HepG2 (cell line): ENCODE results near the gene MEF2A. TPM values are rescaled to one million over a fixed set of nuclear protein-coding genes. Genes with fewer than 3 reads are reported as not detected.

Experiments used
- BCL6 ChIP-seq: IDR thresholded peaks from 2 replicates; pipeline ENCODE4 v1.6.1; 2016; ENCODE audit warnings: missing genetic modification reagents, missing compliant biosample characterization
- CC2D1A ChIP-seq: sonication (generic); formaldehyde crosslinking; IDR thresholded peaks from 2 replicates; pipeline ENCODE4 v1.8.1; 2023; ENCODE audit warnings: mild to moderate bottlenecking, missing genetic modification reagents
- CCAR2 ChIP-seq: fragments of 200-400 bp; formaldehyde crosslinking; optimal IDR thresholded peaks from 2 replicates; pipeline ENCODE3; 2018; ENCODE audit warnings: low read depth, mild to moderate bottlenecking, low read length, moderate library complexity
- CENPX ChIP-seq: sonication (generic); formaldehyde crosslinking; IDR thresholded peaks from 2 replicates; pipeline ENCODE4 v1.9.0; 2021; ENCODE audit warnings: mild to moderate bottlenecking, missing genetic modification reagents, moderate library complexity
- HES4 ChIP-seq: sonication (generic); formaldehyde crosslinking; IDR thresholded peaks from 2 replicates; pipeline ENCODE4 v1.9.0; 2021; ENCODE audit warnings: mild to moderate bottlenecking, missing genetic modification reagents, borderline replicate concordance
- JDP2 ChIP-seq: sonication (generic); formaldehyde crosslinking; IDR thresholded peaks from 2 replicates; pipeline ENCODE4 v1.8.1; 2022; ENCODE audit warnings: missing genetic modification reagents, borderline replicate concordance
- JUND ChIP-seq: sonication (generic); formaldehyde crosslinking; IDR thresholded peaks from 2 replicates; pipeline ENCODE4 v1.8.0; 2022; ENCODE audit warnings: mild to moderate bottlenecking, missing genetic modification reagents
- MTA1 ChIP-seq: sonication (generic); formaldehyde crosslinking; IDR thresholded peaks from 2 replicates; pipeline ENCODE4 v1.4.0; 2020; ENCODE audit warnings: missing genetic modification reagents, mild to moderate bottlenecking, borderline replicate concordance
- MTF2 ChIP-seq: sonication (generic); formaldehyde crosslinking; IDR thresholded peaks from 2 replicates; pipeline ENCODE4 v1.5.0; 2020; ENCODE audit warnings: missing genetic modification reagents, borderline replicate concordance
- RXRB ChIP-seq: IDR thresholded peaks from 2 replicates; pipeline ENCODE4 v1.6.1; 2016; ENCODE audit warnings: borderline replicate concordance, missing genetic modification reagents, missing compliant biosample characterization
- STAT5B ChIP-seq: sonication (generic); formaldehyde crosslinking; IDR thresholded peaks from 2 replicates; pipeline ENCODE4 v1.4.0; 2020; ENCODE audit warnings: missing genetic modification reagents
- YEATS2 ChIP-seq: sonication (generic); formaldehyde crosslinking; IDR thresholded peaks from 2 replicates; pipeline ENCODE4 v1.4.0; 2020; ENCODE audit warnings: missing genetic modification reagents, borderline replicate concordance
- ZC3H13 ChIP-seq: sonication (generic); formaldehyde crosslinking; IDR thresholded peaks from 2 replicates; pipeline ENCODE4 v1.8.1; 2023; ENCODE audit warnings: mild to moderate bottlenecking, missing genetic modification reagents, moderate library complexity
- ZMYM3 ChIP-seq: sonication (generic); formaldehyde crosslinking; IDR thresholded peaks from 2 replicates; pipeline ENCODE4 v1.5.1; 2020; ENCODE audit warnings: mild to moderate bottlenecking, missing genetic modification reagents
- ZNF24 ChIP-seq: fragments of 450-650 bp; IDR thresholded peaks from 2 replicates; pipeline ENCODE4 v1.6.1; 2017; ENCODE audit warnings: antibody characterized with exemption, mild to moderate bottlenecking
- ZNF326 ChIP-seq: sonication (generic); formaldehyde crosslinking; IDR thresholded peaks from 2 replicates; pipeline ENCODE4 v1.4.0; 2020; ENCODE audit warnings: missing genetic modification reagents, borderline replicate concordance
- ZNF572 ChIP-seq: sonication (generic); formaldehyde crosslinking; IDR thresholded peaks from 2 replicates; pipeline ENCODE4 v1.5.1; 2020; ENCODE audit warnings: mild to moderate bottlenecking, missing genetic modification reagents
- ZNF598 ChIP-seq: sonication (generic); formaldehyde crosslinking; IDR thresholded peaks from 2 replicates; pipeline ENCODE4 v1.5.1; 2020; ENCODE audit warnings: mild to moderate bottlenecking, missing genetic modification reagents, borderline replicate concordance
- ZNF652 ChIP-seq: IDR thresholded peaks from 2 replicates; pipeline ENCODE4 v1.6.1; 2016; ENCODE audit warnings: low read depth, borderline replicate concordance
- polyA plus RNA-seq, 8 experiments: library from polyadenylated mRNA; depleted of rRNA in 3 of 8; stranded (reverse) in 7 of 8; unstranded in 1 of 8; fragments of >200 nt; fragmentation: Illumina TruSeq in 4 of 8; extraction: Trizol in 4 of 8; gene quantifications; 2 replicates each; pipeline versions ENCODE4 v1.2.1 to v1.2.3, GENCODE V29; 2011 to 2016; ENCODE audit warnings: low read depth in 4 of 8, missing spikeins in 1 of 8, mixed read lengths in 1 of 8; ENCODE audit not compliant: insufficient read depth in 1 of 8
- total RNA-seq, 5 experiments: library from RNA; depleted of rRNA; stranded (reverse); fragments of >200 nt; fragmentation: Illumina TruSeq; extraction: Trizol; gene quantifications; 2 replicates each; pipeline ENCODE4 v1.2.3, GENCODE V29; 2016; ENCODE audit warnings: low read depth in 1 of 5
- TF ChIP-seq, protein P1 (sequence below): sonication (generic); formaldehyde crosslinking; IDR thresholded peaks from 2 replicates; pipeline ENCODE4 v1.5.0; 2020; ENCODE audit warnings: mild to moderate bottlenecking, missing genetic modification reagents
- TF ChIP-seq, protein P2 (sequence below): fragments of 450-650 bp; IDR thresholded peaks from 2 replicates; pipeline ENCODE4 v1.6.1; 2017; ENCODE audit warnings: mild to moderate bottlenecking
- TF ChIP-seq, protein P3 (sequence below): sonication (generic); formaldehyde crosslinking; IDR thresholded peaks from 2 replicates; pipeline ENCODE4 v1.9.0; 2021; ENCODE audit warnings: missing genetic modification reagents, borderline replicate concordance
- TF ChIP-seq, protein P4 (sequence below): sonication (generic); formaldehyde crosslinking; IDR thresholded peaks from 2 replicates; pipeline ENCODE4 v1.5.0; 2020; ENCODE audit warnings: mild to moderate bottlenecking, missing genetic modification reagents, borderline replicate concordance

The MEF2A gene
- total and polyA plus RNA-seq, 2 of the 13 experiments (the other 11 are each of a cell fraction or from before 2014, with no cell fraction given) = 15.2 to 24.4 TPM

DNA sequence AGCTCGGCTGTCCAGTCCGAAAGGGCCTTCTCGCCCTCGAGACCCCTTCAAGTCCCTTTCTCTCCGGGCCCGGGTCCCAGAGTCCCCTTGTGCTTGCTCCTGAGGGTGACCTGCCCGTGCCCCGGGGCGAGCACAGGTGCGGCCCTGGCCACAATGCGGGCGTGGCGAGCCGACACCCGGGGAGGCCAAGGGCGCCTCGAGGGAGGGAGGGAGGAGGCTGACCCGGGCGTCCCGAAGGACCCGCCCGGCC, 810 bp upstream of the MEF2A start (continued):
- TF ChIP-seq RXRB = no peak
- TF ChIP-seq ZNF326 (CRISPR knock-in tag) = no peak
- no peak for TF ChIP-seq ZNF598 (CRISPR knock-in tag)
- TF ChIP-seq CC2D1A (CRISPR knock-in tag) = no peak
- TF ChIP-seq, protein P1, sequence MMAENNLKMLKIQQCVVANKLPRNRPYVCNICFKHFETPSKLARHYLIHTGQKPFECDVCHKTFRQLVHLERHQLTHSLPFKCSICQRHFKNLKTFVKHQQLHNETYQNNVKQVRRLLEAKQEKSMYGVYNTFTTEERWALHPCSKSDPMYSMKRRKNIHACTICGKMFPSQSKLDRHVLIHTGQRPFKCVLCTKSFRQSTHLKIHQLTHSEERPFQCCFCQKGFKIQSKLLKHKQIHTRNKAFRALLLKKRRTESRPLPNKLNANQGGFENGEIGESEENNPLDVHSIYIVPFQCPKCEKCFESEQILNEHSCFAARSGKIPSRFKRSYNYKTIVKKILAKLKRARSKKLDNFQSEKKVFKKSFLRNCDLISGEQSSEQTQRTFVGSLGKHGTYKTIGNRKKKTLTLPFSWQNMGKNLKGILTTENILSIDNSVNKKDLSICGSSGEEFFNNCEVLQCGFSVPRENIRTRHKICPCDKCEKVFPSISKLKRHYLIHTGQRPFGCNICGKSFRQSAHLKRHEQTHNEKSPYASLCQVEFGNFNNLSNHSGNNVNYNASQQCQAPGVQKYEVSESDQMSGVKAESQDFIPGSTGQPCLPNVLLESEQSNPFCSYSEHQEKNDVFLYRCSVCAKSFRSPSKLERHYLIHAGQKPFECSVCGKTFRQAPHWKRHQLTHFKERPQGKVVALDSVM = peak; percentile 38
- TF ChIP-seq BCL6 = 0 out of 2 replicates have a peak, but pooled peaks have one; percentile 18
- TF ChIP-seq CCAR2 = no peak
- TF ChIP-seq MTF2 = no peak
- TF ChIP-seq, protein P2, sequence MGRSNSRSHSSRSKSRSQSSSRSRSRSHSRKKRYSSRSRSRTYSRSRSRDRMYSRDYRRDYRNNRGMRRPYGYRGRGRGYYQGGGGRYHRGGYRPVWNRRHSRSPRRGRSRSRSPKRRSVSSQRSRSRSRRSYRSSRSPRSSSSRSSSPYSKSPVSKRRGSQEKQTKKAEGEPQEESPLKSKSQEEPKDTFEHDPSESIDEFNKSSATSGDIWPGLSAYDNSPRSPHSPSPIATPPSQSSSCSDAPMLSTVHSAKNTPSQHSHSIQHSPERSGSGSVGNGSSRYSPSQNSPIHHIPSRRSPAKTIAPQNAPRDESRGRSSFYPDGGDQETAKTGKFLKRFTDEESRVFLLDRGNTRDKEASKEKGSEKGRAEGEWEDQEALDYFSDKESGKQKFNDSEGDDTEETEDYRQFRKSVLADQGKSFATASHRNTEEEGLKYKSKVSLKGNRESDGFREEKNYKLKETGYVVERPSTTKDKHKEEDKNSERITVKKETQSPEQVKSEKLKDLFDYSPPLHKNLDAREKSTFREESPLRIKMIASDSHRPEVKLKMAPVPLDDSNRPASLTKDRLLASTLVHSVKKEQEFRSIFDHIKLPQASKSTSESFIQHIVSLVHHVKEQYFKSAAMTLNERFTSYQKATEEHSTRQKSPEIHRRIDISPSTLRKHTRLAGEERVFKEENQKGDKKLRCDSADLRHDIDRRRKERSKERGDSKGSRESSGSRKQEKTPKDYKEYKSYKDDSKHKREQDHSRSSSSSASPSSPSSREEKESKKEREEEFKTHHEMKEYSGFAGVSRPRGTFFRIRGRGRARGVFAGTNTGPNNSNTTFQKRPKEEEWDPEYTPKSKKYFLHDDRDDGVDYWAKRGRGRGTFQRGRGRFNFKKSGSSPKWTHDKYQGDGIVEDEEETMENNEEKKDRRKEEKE = no peak
- no peak for TF ChIP-seq CENPX (CRISPR knock-in tag)
- TF ChIP-seq JDP2 (CRISPR knock-in tag) = no peak
- TF ChIP-seq MTA1 = no peak
- TF ChIP-seq JUND = no peak
- TF ChIP-seq, protein P3, sequence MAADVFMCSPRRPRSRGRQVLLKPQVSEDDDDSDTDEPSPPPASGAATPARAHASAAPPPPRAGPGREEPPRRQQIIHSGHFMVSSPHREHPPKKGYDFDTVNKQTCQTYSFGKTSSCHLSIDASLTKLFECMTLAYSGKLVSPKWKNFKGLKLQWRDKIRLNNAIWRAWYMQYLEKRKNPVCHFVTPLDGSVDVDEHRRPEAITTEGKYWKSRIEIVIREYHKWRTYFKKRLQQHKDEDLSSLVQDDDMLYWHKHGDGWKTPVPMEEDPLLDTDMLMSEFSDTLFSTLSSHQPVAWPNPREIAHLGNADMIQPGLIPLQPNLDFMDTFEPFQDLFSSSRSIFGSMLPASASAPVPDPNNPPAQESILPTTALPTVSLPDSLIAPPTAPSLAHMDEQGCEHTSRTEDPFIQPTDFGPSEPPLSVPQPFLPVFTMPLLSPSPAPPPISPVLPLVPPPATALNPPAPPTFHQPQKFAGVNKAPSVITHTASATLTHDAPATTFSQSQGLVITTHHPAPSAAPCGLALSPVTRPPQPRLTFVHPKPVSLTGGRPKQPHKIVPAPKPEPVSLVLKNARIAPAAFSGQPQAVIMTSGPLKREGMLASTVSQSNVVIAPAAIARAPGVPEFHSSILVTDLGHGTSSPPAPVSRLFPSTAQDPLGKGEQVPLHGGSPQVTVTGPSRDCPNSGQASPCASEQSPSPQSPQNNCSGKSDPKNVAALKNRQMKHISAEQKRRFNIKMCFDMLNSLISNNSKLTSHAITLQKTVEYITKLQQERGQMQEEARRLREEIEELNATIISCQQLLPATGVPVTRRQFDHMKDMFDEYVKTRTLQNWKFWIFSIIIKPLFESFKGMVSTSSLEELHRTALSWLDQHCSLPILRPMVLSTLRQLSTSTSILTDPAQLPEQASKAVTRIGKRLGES = no peak
- TF ChIP-seq ZNF24 = no peak
- TF ChIP-seq STAT5B = no peak
- TF ChIP-seq ZMYM3 (CRISPR knock-in tag) = peak; percentile 21; the same call in 1 of the 2 replicates
- TF ChIP-seq, protein P4, sequence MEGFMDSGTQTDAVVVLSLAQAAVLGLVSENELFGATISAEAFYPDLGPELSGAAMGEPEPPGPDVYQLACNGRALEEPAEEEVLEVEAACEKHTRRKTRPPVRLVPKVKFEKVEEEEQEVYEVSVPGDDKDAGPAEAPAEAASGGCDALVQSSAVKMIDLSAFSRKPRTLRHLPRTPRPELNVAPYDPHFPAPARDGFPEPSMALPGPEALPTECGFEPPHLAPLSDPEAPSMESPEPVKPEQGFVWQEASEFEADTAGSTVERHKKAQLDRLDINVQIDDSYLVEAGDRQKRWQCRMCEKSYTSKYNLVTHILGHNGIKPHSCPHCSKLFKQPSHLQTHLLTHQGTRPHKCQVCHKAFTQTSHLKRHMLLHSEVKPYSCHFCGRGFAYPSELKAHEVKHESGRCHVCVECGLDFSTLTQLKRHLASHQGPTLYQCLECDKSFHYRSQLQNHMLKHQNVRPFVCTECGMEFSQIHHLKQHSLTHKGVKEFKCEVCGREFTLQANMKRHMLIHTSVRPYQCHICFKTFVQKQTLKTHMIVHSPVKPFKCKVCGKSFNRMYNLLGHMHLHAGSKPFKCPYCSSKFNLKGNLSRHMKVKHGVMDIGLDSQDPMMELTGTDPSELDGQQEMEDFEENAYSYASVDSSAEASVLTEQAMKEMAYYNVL (CRISPR knock-in tag) = peak; percentile 24; the same call in 1 of the 2 replicates
- no peak for TF ChIP-seq ZNF572 (CRISPR knock-in tag)
- TF ChIP-seq HES4 (CRISPR knock-in tag) = no peak
- no peak for TF ChIP-seq ZC3H13 (CRISPR knock-in tag)
- TF ChIP-seq ZNF652 (CRISPR knock-in tag) = no peak
- 0 out of 2 replicates have a peak, but pooled peaks have one; percentile 6 for TF ChIP-seq YEATS2 (CRISPR knock-in tag)
